Raji (cell line): ENCODE measurements around the gene FGFRL1.

Experiments
- POLR2A ChIP-seq: IDR thresholded peaks from 2 replicates; pipeline ENCODE4 v1.6.1; 2011; ENCODE audit warnings: low read depth, low read length, control low read depth; ENCODE audit not compliant: insufficient read depth

Gene FGFRL1, protein sequence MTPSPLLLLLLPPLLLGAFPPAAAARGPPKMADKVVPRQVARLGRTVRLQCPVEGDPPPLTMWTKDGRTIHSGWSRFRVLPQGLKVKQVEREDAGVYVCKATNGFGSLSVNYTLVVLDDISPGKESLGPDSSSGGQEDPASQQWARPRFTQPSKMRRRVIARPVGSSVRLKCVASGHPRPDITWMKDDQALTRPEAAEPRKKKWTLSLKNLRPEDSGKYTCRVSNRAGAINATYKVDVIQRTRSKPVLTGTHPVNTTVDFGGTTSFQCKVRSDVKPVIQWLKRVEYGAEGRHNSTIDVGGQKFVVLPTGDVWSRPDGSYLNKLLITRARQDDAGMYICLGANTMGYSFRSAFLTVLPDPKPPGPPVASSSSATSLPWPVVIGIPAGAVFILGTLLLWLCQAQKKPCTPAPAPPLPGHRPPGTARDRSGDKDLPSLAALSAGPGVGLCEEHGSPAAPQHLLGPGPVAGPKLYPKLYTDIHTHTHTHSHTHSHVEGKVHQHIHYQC

DNA sequence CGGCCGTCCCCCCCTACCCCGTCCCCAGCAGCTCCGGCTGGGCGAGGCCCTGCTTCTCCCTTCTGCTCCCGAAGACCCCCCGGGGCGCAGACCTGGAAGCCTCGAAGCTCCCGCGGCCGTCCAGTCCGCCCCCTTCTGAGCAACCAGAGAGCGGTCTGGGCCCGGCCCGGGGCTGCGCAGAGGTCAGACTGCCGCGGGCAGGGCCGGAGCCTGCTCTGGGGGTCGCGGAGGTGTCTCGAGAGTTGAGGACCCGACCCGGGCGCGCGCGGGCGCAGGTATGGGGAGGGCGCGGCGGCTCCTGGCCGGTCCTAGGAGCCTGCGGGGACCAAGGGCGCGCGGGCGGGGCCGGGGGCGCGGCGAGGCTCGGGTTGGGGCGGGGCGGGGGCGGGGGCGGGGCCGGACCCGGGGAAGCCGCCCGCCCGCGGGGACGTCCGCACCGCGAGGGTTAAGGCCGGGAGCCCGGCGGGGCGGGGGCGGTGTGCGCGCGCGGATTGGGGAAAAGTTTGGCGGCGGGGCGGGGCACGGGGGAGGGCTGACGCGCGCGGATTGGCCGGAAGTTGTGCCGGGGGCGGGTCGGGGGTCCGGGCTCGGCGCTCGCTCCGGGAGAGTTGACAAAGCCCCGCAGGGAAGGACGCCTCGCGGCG lies at the start of gene FGFRL1:
FGFRL1 (plus strand) TSS at position 605 of the 644 bp plus-strand sequence. CDS start 860 bp downstream, outside the sequence.
- TF ChIP-seq POLR2A = no peak

DNA sequence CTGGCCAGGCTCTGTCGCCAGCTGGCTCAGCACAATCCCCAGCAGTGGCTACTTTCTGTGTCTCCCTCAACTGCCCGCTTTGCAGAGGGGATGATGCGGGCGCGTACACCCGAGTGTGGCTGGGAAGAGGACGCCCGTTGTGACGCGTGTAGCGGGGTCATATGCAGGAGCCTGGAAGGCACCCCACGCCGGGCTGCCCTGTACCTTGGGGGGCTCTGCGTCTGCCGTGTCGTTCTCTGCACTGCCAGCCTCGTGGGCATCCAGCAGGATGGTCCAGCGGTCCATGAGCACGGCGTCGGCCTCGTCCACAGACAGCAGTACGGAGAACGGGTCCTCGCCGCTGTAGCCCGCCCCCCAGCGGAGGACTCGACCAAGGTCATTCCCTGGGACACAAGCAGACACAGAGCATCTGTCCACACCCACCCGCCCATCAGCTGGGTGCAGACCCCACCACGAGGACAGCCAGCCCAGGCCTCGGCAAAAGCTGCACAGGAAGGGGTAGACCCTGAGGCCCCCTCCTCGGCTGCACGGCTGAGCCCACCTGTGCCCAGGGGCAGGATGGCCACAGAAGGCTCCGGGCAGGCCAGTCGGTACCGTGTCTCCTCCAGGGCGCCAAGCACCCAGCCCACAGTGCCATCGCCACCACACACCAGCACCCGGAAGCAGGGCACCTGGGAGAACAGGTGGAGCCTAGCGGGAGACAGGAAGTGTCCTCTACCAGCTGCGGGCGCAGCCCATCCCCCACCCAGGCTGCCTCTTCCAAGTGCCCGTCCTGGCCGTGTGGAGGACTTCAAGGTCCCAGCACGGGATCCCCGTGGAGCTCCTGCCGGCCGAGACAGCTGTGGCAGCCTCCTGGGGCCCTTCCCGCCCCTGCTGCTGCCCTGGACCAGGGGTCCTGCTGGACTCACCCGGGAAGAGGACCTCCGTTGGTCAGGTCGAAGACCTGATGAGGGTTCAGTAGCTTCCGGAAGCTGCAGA lies 48.9 kb upstream of the FGFRL1 start:
- no peak for TF ChIP-seq POLR2A

DNA sequence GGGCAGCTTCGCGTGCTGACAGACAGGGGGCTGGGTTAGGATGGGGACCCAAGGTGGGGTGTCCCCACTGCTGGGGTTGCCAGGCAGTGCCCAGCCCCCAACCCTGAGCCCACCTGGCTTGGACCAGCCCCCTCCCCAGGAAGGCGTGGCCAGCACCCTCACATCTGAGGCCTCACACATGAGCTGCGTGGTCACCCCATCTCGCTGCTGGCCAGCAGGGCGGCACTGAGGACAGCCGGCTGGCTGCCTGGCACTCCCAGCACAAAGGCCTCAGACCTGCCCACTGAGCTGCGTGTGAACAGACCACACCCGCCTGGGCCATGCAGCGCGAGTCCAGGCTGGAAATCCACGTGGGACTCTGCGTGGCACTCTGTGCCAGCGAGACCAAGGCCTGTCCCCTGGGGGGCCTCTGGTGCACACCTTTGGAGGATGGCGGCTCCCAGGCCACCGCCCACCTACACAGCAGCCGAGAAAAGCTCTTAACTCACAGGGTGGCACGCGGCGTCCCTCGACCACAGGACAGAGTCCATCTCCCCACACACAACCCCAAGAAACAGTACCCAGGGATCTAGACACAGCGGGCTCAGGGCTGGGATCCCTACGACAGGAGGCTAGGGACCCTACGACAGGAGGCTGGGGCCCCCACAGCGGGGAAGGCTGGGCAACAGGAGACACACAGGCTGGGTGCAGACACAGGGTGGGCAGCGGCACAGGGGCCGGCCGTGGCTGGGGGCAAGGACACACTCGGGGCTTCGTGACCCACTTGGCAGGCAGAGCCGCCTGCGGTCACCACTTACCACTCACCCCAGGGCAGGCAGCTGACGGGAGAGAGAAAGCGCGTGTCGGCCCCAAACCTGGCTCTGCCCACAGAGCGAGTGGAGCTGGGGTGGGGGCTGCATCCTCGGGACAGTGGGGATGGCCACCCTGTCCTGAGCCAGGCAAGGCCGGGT lies 47.9 kb upstream of the FGFRL1 start:
- TF ChIP-seq POLR2A = no peak

DNA sequence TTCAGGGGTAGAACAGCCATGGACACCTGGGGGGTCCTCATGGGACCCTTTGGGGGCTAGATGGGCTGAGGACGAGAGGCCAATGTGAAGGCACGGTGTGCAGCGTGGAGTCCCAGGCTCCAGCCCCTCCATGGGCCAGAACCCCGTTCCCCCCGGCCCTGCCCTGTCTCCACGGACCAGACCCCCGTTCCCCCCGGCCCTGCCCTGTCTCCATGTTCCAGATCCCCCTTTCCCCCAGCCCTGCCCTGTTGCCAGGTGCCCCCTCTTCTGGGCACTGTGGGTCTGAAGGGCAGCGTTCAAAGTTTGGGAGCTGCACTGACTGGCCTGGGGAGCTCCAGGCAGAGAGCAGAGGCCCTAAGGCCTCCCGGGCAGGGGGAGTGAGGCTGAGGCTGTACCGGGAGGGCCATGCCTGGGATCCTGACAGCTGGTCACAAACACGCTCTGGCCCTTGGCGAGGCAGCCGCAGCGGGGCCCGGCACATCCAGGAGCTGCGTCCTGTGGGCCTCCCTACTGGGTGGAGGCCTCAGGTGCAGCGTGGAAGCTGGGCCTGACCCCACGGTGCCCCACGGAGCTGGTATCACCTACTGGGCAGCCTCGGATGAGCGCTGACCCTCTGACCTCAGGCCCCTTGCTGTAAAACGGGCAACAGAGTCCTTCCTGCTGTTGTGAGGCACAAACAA lies 46.9 kb upstream of the FGFRL1 start:
- no peak for TF ChIP-seq POLR2A

DNA sequence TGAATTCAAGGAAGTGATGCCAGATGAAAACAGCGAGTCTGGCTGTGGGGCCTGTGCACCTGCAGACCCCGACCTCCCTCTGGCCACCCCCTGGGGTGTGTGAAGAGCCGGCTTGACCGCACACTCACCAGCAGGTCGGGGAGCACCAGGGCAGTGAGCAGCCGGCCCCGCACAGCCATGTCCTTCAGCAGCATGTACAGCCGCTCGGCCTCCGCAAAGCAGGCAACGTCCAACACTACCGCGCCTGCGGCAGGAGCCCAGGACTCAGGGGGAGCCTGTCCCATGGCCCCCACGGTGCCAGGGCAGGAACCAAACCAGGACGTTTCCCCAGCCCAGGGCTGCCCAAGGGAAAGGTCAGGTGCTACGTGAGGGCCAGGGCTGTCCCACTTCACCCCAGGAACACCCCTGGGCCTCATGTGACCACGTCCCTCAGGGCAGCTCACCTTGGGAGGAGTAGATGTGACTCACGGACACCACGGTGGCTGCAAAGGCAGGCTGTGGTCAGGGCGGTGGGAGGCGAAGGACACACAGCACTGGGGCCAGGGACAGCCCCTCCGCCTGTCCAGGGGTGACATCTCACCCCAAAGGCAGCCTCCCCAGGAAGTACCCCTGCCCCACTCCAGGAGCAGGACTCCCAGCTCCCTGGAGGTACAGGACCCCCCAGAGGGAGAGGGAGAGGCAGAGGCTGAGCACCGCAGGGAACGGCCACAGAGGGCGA lies 46.2 kb upstream of the FGFRL1 start:
- no peak for TF ChIP-seq POLR2A

DNA sequence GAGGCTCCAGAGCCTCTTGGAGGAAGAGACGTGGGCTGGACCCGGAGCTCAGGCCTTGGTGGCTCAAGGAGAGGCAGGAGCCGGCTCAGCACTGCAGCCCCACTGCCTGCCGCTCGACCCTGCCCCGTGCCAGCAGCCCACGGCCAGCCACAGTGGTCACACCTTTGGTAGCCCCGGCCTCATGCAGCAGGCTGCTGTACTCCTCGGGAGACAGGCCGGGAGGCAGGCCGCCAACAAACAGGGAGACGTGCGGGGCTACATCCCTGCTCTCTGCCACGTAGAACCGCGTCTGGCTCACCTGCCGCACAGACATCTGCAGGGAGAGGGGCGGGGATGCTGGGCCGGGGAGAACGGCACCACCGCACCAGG lies 45.7 kb upstream of the FGFRL1 start:
- TF ChIP-seq POLR2A = no peak

DNA sequence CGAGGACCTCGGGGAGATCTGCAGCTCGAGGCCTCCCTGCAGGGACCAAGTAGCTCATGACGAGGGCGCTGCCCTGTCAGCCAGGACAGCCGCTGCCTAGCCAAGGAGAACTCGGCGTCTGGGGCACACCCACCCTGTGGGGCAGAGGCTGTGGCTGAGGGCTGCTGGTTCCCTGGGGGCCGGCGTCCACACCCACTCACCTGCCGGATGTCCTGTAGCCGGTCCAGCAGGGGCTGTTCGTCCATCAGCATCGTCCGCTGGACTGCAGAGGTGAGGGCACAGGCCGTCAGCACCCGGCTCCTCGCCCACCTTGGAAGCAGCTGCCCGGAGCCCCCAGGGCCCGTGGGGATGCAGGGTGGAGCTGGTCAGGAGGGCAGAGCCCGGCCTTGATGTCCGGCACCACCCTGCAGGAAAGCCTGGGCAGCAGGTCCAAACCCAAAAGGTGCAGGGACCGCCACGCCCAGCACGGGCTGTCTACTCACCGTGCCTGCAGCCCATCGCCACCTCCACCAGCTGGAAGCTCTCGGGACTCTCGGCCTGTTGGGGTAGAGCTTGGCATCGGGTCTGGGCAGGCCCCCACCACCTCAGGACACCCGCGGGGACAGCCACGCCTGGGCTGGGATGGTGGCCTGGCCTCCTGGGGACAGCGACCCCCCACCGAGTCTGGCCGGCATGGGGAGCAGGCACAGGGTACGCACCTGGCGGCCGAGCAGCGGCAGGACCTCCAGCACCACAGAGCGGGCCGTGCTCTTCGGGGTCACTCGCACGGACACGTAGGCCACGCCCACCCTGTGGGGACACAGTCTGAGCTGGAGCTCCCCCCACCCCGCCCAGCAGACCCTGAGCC lies 44.9 kb upstream of the FGFRL1 start:
- no peak for TF ChIP-seq POLR2A

DNA sequence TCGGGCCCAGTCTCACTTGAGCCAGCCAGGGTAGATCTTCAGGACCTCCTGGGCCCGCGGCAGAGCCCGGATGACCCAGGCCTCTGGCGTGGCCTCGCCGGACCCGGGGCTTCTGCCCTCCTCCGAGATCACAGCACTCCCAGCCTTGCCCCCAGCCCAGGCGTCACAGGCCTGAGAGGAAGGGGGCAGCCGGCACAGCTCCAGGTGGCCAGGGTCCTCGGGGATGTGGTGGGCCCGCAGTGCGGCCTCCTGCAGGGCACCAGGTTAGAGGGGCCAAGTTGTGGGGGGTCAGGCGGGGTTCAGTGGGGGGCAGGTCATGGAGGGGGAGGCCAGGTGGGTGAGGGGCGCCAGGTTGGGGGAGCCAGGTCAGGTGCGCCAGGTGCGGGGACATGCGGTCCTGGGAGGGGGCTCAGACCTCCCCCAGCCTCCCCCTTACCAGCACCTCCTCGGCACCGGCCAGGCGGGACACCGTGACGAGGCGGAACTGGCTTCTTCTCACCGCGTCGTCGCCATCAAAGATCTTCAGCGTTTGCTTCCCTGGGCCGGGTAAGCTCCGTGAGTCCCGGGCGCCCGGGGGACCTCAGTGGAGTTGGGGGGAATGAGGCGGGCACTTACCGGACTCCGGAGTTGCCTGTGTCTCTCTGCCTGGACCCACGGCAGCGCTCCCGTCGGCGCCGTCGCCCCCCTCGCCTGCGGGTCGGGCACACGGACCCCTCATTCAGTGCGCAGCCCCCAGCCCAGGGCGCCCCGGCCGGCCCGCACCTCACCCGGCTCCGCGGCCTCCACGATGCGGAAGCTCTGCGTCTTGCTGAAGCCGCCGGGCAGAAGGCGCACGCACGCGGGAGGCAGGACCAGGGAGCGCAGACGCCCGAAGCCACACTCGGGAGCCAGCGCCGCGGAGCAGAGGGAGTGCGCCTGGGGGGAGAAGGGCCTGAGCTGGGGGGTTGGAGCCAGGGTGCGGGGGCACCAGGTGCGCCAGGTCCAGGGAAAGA lies 44.0 kb upstream of the FGFRL1 start:
- TF ChIP-seq POLR2A = no peak

DNA sequence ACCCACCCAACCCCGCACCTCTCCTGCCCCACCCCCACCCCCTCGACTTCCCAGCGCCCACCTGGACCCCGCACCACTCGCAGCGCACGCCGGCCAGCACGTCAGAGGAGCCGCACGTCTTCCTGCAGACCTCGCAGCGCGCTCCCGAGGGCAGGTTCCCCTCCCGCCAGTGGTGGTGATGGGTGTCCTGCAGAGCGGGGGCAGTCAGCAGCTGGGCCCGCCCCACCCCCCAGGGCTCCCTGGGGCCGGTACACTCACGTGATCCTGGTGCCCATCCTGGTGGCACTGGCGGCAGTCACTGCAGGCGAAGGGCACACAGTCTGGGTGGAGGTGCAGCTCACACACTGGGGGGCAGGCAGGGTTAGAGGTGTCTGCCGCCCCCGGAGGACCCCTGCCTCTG lies 43.2 kb upstream of the FGFRL1 start:
- TF ChIP-seq POLR2A = no peak

DNA sequence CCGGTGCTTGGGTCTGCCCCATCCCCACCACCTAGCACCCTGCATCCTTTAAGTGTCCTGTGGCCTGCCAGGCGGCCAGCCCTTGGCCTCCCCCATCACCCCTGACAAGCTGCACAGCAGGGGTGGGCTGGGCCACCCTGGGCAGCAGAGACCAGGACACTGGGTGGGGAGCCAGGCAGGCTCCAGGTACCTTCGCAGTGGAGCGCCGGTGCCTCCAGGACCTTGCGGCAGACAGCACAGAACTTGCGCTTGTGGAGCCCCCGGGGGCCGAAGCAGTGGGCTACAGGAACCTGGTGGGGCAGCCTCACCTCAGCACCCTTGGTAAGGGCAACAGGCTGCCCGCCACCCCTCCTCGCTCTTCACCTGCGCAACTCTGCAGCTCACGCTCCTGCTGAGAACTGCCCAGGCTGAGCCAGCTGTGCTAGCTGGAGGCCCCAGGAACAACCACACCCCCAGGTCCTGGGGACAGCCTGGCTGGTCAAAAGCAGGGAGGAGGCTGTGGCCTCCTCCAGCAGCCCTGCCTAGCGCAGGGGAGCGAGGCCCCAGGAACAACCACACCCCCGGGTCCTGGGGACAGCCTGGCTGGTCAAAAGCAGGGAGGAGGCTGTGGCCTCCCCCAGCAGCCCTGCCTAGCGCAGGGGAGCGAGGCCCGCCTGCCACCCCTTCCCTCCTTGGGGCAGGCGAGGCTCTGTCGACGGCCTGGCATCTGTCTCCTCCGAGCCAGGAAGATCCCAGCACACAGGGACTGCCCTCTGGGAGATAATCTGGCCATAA lies 42.6 kb upstream of the FGFRL1 start:
- TF ChIP-seq POLR2A = no peak
